Measurements from ENCODE around the gene CADM3.
A peak's percentile ranks its signal among the peaks of the same experiment; 100 is the strongest.

CADM3 gene

GRCh38 chr1:159204161-159205141 is 33.0 kb downstream of the CADM3 start, which contains the start of gene ACKR1:
Gene ACKR1 (plus strand): TSS chr1:159204875. CDS start chr1:159204960, 85 bp downstream.
- no peak for FAIRE-seq
- DNase-seq (ENCODE audit: extremely low spot score, insufficient read length, low read depth), result no peak

- FAIRE-seq, result no peak
- no peak for DNase-seq (ENCODE audit: extremely low spot score, insufficient read length, low read depth)
Measured at GRCh38 chr1:159205225-159205624, 33.8 kb downstream of the CADM3 start.

GRCh38 chr1:159206110-159206509 is 34.7 kb downstream of the CADM3 start:
- FAIRE-seq (no peak), DNase-seq (ENCODE audit: extremely low spot score, insufficient read length, low read depth) (no peak)

DNA sequence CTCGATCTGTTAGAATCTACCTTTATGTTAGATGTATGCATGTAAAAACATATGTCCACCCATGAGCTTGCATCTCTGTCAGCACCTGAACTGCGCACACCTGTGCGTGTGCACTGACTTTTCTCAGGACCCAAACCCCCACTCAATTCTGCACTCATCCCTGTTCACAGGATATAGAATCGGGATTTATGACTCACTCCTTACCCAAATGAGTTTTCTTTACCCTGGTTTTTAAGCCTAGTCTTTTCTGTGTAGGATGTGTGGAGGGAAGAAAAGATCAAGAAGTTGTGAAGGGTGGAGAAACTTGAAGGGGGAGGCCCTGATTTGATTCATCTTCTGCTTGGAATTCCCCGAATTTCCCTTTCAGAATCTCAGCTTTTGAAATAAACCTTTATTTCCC is 35.7 kb downstream of the CADM3 start:
- FAIRE-seq (no peak), DNase-seq (ENCODE audit: extremely low spot score, insufficient read length, low read depth) (no peak)

GRCh38 chr1:159207774-159208173 is 36.4 kb downstream of the CADM3 start:
- DNase-seq (ENCODE audit: extremely low spot score, insufficient read length, low read depth), result no peak
- no peak for FAIRE-seq

GRCh38 chr1:159208175-159208825 is 36.9 kb downstream of the CADM3 start:
- FAIRE-seq (no peak), DNase-seq (ENCODE audit: extremely low spot score, insufficient read length, low read depth) (no peak)

DNA sequence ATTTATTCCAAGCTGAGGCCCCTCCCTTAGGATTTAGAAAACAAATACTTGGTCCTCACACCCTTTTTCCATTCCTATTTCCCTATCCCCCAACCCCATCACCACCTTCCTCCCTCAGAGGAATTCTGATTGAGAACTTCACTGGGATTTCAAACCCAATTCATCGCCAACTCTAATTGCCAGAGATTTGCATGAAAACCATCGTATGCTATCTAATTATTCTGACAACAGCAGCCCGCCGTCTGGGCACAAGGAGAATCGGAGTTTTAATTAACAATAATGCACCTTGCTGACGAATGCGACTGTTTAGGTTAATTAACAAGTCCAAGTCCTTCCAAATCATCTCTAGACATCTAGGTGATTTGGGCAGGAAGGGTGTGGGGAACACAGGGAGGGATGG is 37.6 kb downstream of the CADM3 start:
- FAIRE-seq, result no peak
- no peak for DNase-seq (ENCODE audit: extremely low spot score, insufficient read length, low read depth)

- peak; percentile 62 for FAIRE-seq
- DNase-seq (ENCODE audit: extremely low spot score, insufficient read length, low read depth), result no peak
Measured at GRCh38 chr1:159211331-159212136, 40.1 kb downstream of the CADM3 start.

DNA sequence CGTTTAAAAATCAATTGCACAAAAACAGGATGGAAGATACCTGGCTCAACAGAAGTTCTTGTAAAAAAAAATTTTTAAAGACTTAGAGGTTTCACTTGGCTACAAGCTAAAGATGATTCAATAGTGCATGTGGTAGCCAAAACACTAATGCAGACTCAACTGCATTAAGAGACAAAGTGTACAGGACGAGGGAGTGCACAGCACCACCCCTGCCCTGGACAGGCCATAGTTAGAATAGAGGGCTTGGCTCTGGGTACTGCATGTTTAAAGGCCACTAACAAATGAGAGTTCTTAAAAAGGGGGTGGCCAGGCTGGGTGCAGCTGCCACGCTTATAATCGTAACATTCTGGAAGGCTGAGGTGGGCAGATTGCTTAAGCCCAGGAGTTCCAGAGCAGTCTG is 41.2 kb downstream of the CADM3 start:
- DNase-seq (ENCODE audit: extremely low spot score, insufficient read length, low read depth) (no peak), FAIRE-seq (no peak)

DNA sequence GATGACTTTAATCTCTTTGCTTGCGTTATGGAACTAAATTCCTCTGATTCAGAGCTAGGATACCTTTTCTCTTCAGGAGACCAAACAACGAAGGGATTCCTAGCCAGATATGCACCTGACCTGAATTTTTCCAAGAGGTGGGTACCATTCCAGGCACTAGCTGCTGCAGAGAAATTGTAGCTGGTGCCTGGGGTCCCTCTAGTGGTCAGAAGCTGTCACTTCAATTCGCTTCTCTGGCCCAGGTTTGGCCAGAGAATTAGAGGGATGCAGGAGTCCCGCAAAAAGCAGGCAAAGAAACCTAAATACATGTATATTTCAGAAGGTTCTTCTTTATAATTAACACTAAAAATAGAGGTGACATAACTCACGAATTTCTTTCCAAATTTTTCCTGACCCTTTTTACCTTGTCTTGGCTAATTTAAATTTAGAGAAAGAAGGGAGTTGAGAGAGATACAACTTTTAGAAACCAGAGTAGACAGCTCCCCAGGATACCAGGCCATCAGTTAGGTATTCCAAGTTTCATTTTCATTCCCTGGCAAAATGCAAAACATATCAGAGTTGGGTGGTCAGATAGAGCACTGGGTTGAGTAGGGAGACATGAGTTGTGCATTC is 42.8 kb downstream of the CADM3 start:
- FAIRE-seq (peak; percentile 60), DNase-seq (ENCODE audit: extremely low spot score, insufficient read length, low read depth) (no peak)

DNA sequence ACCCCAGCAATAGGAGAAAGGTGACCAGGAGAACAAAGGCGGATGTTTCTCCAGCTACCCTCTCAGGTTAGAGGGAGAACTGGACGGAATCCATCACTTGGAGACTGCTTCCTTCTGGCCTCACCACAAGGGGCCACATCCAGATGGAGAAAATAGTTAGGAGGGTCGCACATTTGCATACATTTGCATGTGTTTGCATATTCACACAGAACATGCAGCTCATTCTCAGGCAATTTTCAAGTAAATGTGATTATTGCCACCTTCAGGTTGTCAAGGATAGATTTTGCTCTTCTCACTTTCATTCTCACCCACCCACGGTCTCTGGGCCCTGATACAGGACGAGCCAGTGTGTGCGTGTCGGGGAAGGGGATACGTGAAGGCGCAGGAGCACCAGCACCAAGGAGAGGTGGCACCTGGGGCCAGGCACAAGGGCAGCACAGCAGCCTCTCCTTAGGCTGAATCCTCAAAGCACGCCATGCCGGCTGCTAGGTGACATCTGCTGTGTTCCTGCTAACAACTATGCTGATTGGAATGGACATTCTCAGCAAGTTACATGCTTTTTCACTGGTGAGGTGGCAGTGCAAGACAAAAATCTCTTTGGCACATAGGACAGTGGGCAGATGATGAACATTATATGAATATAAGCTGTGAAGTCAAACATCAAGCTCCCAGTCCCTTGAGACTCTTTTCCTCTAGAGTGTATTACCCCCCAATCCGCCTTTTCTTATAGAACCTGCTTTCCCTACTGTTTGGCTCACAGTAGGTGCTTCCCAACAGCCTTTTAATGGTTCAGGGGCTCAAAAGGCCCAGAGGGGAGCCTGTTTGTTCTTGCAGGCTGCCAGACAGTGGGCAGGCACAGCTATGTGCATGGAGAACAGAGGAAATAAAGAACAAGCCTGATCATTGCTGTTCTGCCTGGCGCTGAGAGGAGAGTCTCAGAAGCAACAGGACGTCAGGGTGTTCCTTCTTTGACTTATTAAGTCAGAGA is 47.5 kb downstream of the CADM3 start:
- FAIRE-seq (no peak), DNase-seq (ENCODE audit: extremely low spot score, insufficient read length, low read depth) (no peak)

- DNase-seq (ENCODE audit: extremely low spot score, insufficient read length, low read depth) (no peak), FAIRE-seq (no peak)
Measured at GRCh38 chr1:159222075-159222865, 50.9 kb downstream of the CADM3 start.

- DNase-seq (ENCODE audit: extremely low spot score, insufficient read length, low read depth) (no peak), FAIRE-seq (no peak)
Measured at GRCh38 chr1:159223004-159223403, 51.6 kb downstream of the CADM3 start.

DNA sequence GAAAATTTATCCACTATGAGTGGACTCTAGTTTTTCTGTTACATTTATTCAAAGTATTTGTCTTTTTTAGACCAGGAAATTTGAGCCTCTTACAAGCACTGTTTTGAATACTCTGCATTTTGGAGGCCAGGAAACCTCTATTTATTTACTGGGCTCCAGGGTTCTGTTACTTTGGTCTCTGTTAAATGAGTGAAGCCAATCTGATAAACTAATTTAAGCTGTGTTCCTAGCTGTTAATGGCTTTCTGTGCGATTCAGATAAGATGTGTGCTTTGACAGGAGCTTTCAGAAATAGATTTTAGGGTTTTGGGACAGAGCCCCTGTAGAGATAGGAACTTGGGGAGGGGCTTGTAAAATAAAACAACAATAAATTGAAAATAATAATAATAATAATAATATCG is 57.1 kb downstream of the CADM3 start:
- FAIRE-seq (no peak), DNase-seq (ENCODE audit: extremely low spot score, insufficient read length, low read depth) (no peak)

GRCh38 chr1:159229260-159229885 is 58.0 kb downstream of the CADM3 start:
- DNase-seq (ENCODE audit: extremely low spot score, insufficient read length, low read depth), result no peak
- FAIRE-seq, result no peak

GRCh38 chr1:159229896-159230295 is 58.5 kb downstream of the CADM3 start:
- no peak for DNase-seq (ENCODE audit: extremely low spot score, insufficient read length, low read depth)
- no peak for FAIRE-seq

GRCh38 chr1:159239551-159240220 is 68.3 kb downstream of the CADM3 start:
- DNase-seq (ENCODE audit: extremely low spot score, insufficient read length, low read depth) (no peak), FAIRE-seq (peak; percentile 24)

Data from GM18507 (cell line).